ENCODE data around the gene GLIPR2. TPM values are rescaled to one million over a fixed set of nuclear protein-coding genes. Genes with fewer than 3 reads are reported as not detected.

Gene GLIPR2
- total and polyA plus RNA-seq, 2 of the 4 experiments (the other 2 are of a cell fraction): 35.8 to 43.3 TPM

DNA sequence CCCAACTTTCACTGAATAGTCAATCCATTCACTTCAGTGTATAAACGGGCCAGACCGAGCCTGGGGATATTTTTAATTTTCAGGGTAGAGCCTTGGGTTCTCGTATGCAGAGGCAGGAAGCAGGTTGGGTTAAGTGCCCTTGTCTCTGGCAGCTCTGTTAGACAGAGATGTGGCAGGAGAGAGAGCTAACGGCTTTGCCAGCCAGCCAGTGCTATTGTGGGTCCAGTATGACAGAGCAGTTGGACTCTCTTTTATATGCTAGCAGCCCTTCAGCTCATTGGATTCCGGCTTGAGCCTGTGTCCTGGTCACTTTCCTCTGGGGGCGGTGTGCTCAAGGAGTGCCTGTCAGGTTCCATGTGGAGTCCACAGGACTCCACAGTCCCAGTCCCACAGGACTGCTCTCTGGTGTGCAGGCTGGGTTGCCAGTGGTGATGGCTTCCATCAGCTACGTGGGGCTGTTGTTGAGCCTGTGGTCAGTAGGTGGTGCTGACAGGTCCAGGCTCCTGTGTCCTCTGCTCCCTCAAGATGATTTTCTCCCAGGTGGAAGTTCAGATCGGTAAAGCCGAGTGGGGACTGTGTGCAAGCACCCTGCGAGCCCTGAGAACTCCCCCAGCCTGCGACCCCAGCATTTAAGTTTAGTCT lies 68.5 kb downstream of the GLIPR2 start:
- 0 out of 2 replicates have a peak, but pooled peaks have one; percentile 13 for ATAC-seq (ENCODE audit: low read depth)
- WGBS, 2 experiments (ENCODE audit: extremely low coverage in 2 of 2, insufficient read length in 1 of 2): 91% methylated on average over 4 of the region's 11 CpGs; no CpG with 5 or more reads in 1 of the 2 experiments

More for the DNA sequence above, 68.5 kb downstream of the GLIPR2 start:
- H3K4me3 ChIP-seq (ENCODE audit: insufficient read depth, low read depth, low read length): no peak overlapping the region
- BruUV-seq (replicated peaks): no TSS peak
- no peak overlapping the region for H2BK20ac ChIP-seq (ENCODE audit: low read depth, low read length)
- H3K23ac ChIP-seq (ENCODE audit: low read depth, low read length): no peak overlapping the region
- no peak overlapping the region for H2BK15ac ChIP-seq (ENCODE audit: low read depth, low read length)
- no peak overlapping the region for H2BK120ac ChIP-seq (ENCODE audit: low read depth, low read length)
- CTCF ChIA-PET: interaction anchor here (0.6 to 1.3 kb wide), 2 partner anchors 14 to 320 kb away, joined by 3 to 4 read pairs; partner anchors contain the start of gene CLTA
- no peak overlapping the region for H4K91ac ChIP-seq (ENCODE audit: insufficient read depth, low read depth, low read length)
- no peak overlapping the region for H2AFZ ChIP-seq (replicated peaks; ENCODE audit: low read length, poor library complexity)
- no peak overlapping the region for H2AK5ac ChIP-seq (ENCODE audit: low read depth, low read length)
- H3K14ac ChIP-seq (replicated peaks; ENCODE audit: low read depth, low read length): no peak overlapping the region
- H3K79me1 ChIP-seq (ENCODE audit: low read depth in 1 of 2, low read length in 2 of 2): peaks cover 46 to 77% of the 10 kb centered on the region in 2 experiments
- TF ChIP-seq CHD1 (IDR thresholded peaks at IDR 0.05; ENCODE audit: low read depth, low read length) (no peak), CTCF (conservative IDR thresholded peaks at IDR 0.05; ENCODE audit: low read depth, low read length) (peak; percentile 21; the same call in 1 of the 2 replicates)
- H3K4me2 ChIP-seq (ENCODE audit: low read depth, low read length): no peak overlapping the region
- H3K36me3 ChIP-seq (ENCODE audit: control insufficient read depth, insufficient read depth, low read length): peaks cover 71% of the 10 kb centered on the region
- no peak overlapping the region for H3K18ac ChIP-seq (ENCODE audit: low read depth, low read length)
- dilution Hi-C loops (cut with HindIII; ENCODE audit: low sequenced_read_pairs, unreplicated experiment): no loop called here
- in situ Hi-C loops (cut with MboI; ENCODE audit: low sequenced_read_pairs): no loop called here
- H4K5ac ChIP-seq (ENCODE audit: low read depth, low read length): no peak overlapping the region
- H3K27ac ChIP-seq (ENCODE audit: insufficient read depth, low read length): no peak overlapping the region
- no peak overlapping the region for H3K9ac ChIP-seq (ENCODE audit: low read depth, low read length)
- intact Hi-C loops (cut with micrococcal nuclease): loop anchor here (5.0 kb wide), 1 partner anchor 248 kb away; the partner anchor contains the start of gene OR2S2
- H2BK5ac ChIP-seq (ENCODE audit: low read depth, low read length, poor library complexity, severe bottlenecking): no peak overlapping the region
- POLR2A ChIA-PET (ENCODE audit: unreplicated experiment): no interaction called here
- H3K27me3 ChIP-seq (ENCODE audit: control insufficient read depth, insufficient read depth, low read length): no peaks in the 10 kb centered on the region
- peaks cover 21% of the 10 kb centered on the region for H3K9me1 ChIP-seq (ENCODE audit: insufficient read depth, low read length)
- H4K20me1 ChIP-seq (ENCODE audit: insufficient read depth, low read length): peaks cover 51% of the 10 kb centered on the region
- no peaks in the 10 kb centered on the region for H3K9me3 ChIP-seq (ENCODE audit: control insufficient read depth, insufficient read depth, low read length)
- no peak overlapping the region for H3K4ac ChIP-seq (ENCODE audit: low read depth, low read length)
- no peak overlapping the region for H2AK9ac ChIP-seq (replicated peaks; ENCODE audit: low read depth, low read length, poor library complexity)
- no peak for DNase-seq
- peaks cover 20% of the 10 kb centered on the region for H3K4me1 ChIP-seq (ENCODE audit: control insufficient read depth, insufficient read depth, low read length)
- H4K8ac ChIP-seq (ENCODE audit: low read depth in 2 of 2, low read length in 2 of 2): no peak overlapping the region
- no peak overlapping the region for H3K56ac ChIP-seq (ENCODE audit: extremely low read depth, insufficient read depth, low read length)
